Endothelial cell of umbilical vein (primary cell): ENCODE results near the gene RSRC1. TPM values are rescaled to one million over a fixed set of nuclear protein-coding genes. Genes with fewer than 3 reads are reported as not detected.

Experiments used
- BruUV-seq: library from RNA; stranded (reverse); fragments of 400-500 nt; replicated peaks from 2 replicates; lab custom pipeline; 2021; lab: Mats Ljungman, UMichigan
- CTCF ChIA-PET: fragments of 300-600, 350-600 bp; sonication (Branson Sonifier 250); formaldehyde crosslinking; loops from one replicate; lab custom pipeline; 2021; ENCODE audit warnings: antibody characterized with exemption, inconsistent platforms; lab: Charles Lee
- POLR2A ChIA-PET: fragments of 300-600, 350-600 bp; sonication (Branson Sonifier 250); formaldehyde crosslinking; loops from one replicate; lab custom pipeline; 2021; ENCODE audit warnings: antibody characterized with exemption, inconsistent platforms; lab: Charles Lee
- DNase-seq: peaks from one replicate; pipeline ENCODE4 v3.0.0-alpha.2; 2011; ENCODE audit warnings: low read depth, low spot score
- FAIRE-seq: peaks from 2 replicates; lab custom pipeline; 2011; peaks lifted over from hg19 to GRCh38; lab: Jason Lieb, UNC
- H2AFZ ChIP-seq: 2 replicates; pipeline ENCODE4 v1.6.0; 2012; ENCODE audit warnings: low read depth, low read length, control low read depth, inconsistent platforms
- H3K27ac ChIP-seq: 2 replicates; pipeline ENCODE4 v1.5.1; 2011; ENCODE audit warnings: low read depth, mild to moderate bottlenecking, control low read depth, low read length, moderate library complexity; ENCODE audit not compliant: insufficient read depth
- H3K27me3 ChIP-seq, 2 experiments: 2 replicates each; pipeline versions ENCODE4 v1.6.0 to v1.6.1; 2011; ENCODE audit warnings: low read length in 2 of 2, mixed read lengths in 1 of 2; ENCODE audit not compliant: control insufficient read depth in 2 of 2, insufficient read depth in 2 of 2
- H3K36me3 ChIP-seq, 2 experiments: 2 replicates in 1 of 2; 3 replicates in 1 of 2; pipeline ENCODE4 v1.5.1; 2011; ENCODE audit warnings: low read length in 2 of 2, mild to moderate bottlenecking in 1 of 2, moderate library complexity in 1 of 2; ENCODE audit not compliant: control insufficient read depth in 2 of 2, insufficient read depth in 2 of 2; ENCODE audit errors: extremely low read depth in 1 of 2
- H3K4me1 ChIP-seq: 3 replicates; pipeline ENCODE4 v1.5.1; 2011; ENCODE audit warnings: mild to moderate bottlenecking, low read length; ENCODE audit not compliant: control insufficient read depth, insufficient read depth; ENCODE audit errors: extremely low read depth
- H3K4me2 ChIP-seq: 2 replicates; pipeline ENCODE4 v1.6.1; 2011; ENCODE audit warnings: low read length, control low read depth, mixed read lengths; ENCODE audit not compliant: insufficient read depth
- H3K4me3 ChIP-seq, 3 experiments: fragments of 200-600 bp in 1 of 3; sonication (generic), shearing (Covaris generic) in 1 of 3; replicated peaks in 1 of 3; 2 replicates each; pipeline ENCODE4 v1.5.1; 2011 to 2016; ENCODE audit warnings: control low read depth in 3 of 3, low read length in 3 of 3, mild to moderate bottlenecking in 2 of 3, inconsistent platforms in 1 of 3, low read depth in 1 of 3, moderate library complexity in 1 of 3; ENCODE audit not compliant: insufficient read depth in 1 of 3
- H3K79me2 ChIP-seq: 2 replicates; pipeline ENCODE4 v1.6.0; 2012; ENCODE audit warnings: low read length, inconsistent platforms; ENCODE audit not compliant: control insufficient read depth, insufficient read depth
- H3K9ac ChIP-seq: replicated peaks from 2 replicates; pipeline ENCODE3; 2011; ENCODE audit warnings: low read length, control low read depth; ENCODE audit not compliant: insufficient read depth; ENCODE audit errors: extremely low read depth
- H3K9me1 ChIP-seq: replicated peaks from 3 replicates; pipeline ENCODE4 v1.6.0; 2011; ENCODE audit warnings: mild to moderate bottlenecking, low read length; ENCODE audit not compliant: control insufficient read depth, insufficient read depth; ENCODE audit errors: extremely low read depth
- H3K9me3 ChIP-seq: replicated peaks from 2 replicates; pipeline ENCODE4 v1.5.1; 2012; ENCODE audit warnings: low read length, inconsistent platforms; ENCODE audit not compliant: control insufficient read depth, insufficient read depth
- H4K20me1 ChIP-seq: replicated peaks from 2 replicates; pipeline ENCODE3; 2011; ENCODE audit warnings: mild to moderate bottlenecking, low read length; ENCODE audit not compliant: control insufficient read depth, insufficient read depth; ENCODE audit errors: extremely low read depth
- FOS ChIP-seq: IDR thresholded peaks from 2 replicates; pipeline ENCODE4 v1.6.1; 2011; ENCODE audit warnings: mild to moderate bottlenecking, low read length, moderate library complexity, borderline replicate concordance; ENCODE audit not compliant: insufficient read depth
- GATA2 ChIP-seq: IDR thresholded peaks from 2 replicates; pipeline ENCODE4 v1.7.0; 2011; ENCODE audit warnings: low read depth, mild to moderate bottlenecking, moderate library complexity, mixed read lengths, low read length; ENCODE audit not compliant: insufficient read length, insufficient read depth
- JUN ChIP-seq: IDR thresholded peaks from 2 replicates; pipeline ENCODE4 v1.6.1; 2011; ENCODE audit warnings: borderline replicate concordance, low read depth; ENCODE audit not compliant: insufficient read length, insufficient read depth
- POLR2AphosphoS5 ChIP-seq: IDR thresholded peaks from 2 replicates; pipeline ENCODE4 v1.6.1; 2012; ENCODE audit warnings: low read depth, mild to moderate bottlenecking, control low read depth, low read length, moderate library complexity; ENCODE audit not compliant: insufficient read depth
- dilution Hi-C: fragments of 300-500 bp; cut with MboI; formaldehyde crosslinking; loops from one replicate; pipeline ENCODE4 v1.15.0; 2019; ENCODE audit warnings: low sequenced_read_pairs; ENCODE audit not compliant: extremely low pct_ligation_motif_present
- intact Hi-C: fragments of 100-400 bp; cut with micrococcal nuclease; formaldehyde crosslinking; loops from one replicate; pipeline ENCODE4 v1.10.0; 2022
- polyA plus RNA-seq, 4 experiments: library from polyadenylated mRNA; depleted of rRNA in 3 of 4; stranded (reverse) in 3 of 4; unstranded in 1 of 4; fragments of >200 nt; gene quantifications; 2 replicates each; pipeline versions ENCODE4 v1.2.1 to v1.2.3, GENCODE V29; 2011 to 2012; ENCODE audit warnings: missing spikeins in 1 of 4
- total RNA-seq: library from RNA; stranded (reverse); gene quantifications from 2 replicates; pipeline ENCODE4 v1.2.3, GENCODE V29; 2021
- TF ChIP-seq, protein P1 (sequence below), 2 donors: IDR thresholded peaks; 1 replicate in 1 of 2; 2 replicates in 1 of 2; pipeline ENCODE4 v1.5.1; 2011; ENCODE audit warnings: low read length in 2 of 2, mild to moderate bottlenecking in 2 of 2, moderate library complexity in 2 of 2, control low read depth in 1 of 2, inconsistent platforms in 1 of 2, low read depth in 1 of 2; ENCODE audit not compliant: insufficient read depth in 1 of 2; ENCODE audit errors: extremely low read depth in 1 of 2

The RSRC1 gene
- total and polyA plus RNA-seq, 2 donors (not counting 3 experiments of a cell fraction or from before 2014, with no cell fraction given), result 1.8 to 25.4 TPM

- dilution Hi-C loops (no loop called here), intact Hi-C loops (no loop called here)
- TF ChIP-seq JUN (no peak), GATA2 (no peak), FOS (no peak)
- TF ChIP-seq, protein P1, sequence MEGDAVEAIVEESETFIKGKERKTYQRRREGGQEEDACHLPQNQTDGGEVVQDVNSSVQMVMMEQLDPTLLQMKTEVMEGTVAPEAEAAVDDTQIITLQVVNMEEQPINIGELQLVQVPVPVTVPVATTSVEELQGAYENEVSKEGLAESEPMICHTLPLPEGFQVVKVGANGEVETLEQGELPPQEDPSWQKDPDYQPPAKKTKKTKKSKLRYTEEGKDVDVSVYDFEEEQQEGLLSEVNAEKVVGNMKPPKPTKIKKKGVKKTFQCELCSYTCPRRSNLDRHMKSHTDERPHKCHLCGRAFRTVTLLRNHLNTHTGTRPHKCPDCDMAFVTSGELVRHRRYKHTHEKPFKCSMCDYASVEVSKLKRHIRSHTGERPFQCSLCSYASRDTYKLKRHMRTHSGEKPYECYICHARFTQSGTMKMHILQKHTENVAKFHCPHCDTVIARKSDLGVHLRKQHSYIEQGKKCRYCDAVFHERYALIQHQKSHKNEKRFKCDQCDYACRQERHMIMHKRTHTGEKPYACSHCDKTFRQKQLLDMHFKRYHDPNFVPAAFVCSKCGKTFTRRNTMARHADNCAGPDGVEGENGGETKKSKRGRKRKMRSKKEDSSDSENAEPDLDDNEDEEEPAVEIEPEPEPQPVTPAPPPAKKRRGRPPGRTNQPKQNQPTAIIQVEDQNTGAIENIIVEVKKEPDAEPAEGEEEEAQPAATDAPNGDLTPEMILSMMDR (IDR thresholded peaks at IDR 0.05; ENCODE audit: extremely low read depth in 1 of 2, insufficient read depth in 1 of 2, low read depth in 1 of 2, low read length in 2 of 2), result no peak
- H3K9me3 ChIP-seq, result no peaks in the 10 kb centered on the region
- H3K4me3 ChIP-seq, result no peak overlapping the region
- no TSS peak for BruUV-seq
- no peaks in the 10 kb centered on the region for H3K9me1 ChIP-seq
- POLR2A ChIA-PET, result no interaction called here
- H3K27me3 ChIP-seq, result peaks cover 0 to 2% of the 10 kb centered on the region in 2 experiments
- DNase-seq, result no peak
- no peak overlapping the region for H3K4me2 ChIP-seq
- H3K9ac ChIP-seq, result no peak overlapping the region
- no peak overlapping the region for H3K27ac ChIP-seq
- H2AFZ ChIP-seq, result no peak overlapping the region
- FAIRE-seq, result no peak
- CTCF ChIA-PET, result no interaction called here
- no peaks in the 10 kb centered on the region for H4K20me1 ChIP-seq
- no peaks in the 10 kb centered on the region for H3K4me1 ChIP-seq
- H3K79me2 ChIP-seq, result no peaks in the 10 kb centered on the region
- H3K36me3 ChIP-seq, result no peaks in the 10 kb centered on the region
Measured at GRCh38 chr3:158074591-158074990, 35.3 kb upstream of the RSRC1 start.

- FAIRE-seq, result no peak
- no peak overlapping the region for H3K9ac ChIP-seq
- CTCF ChIA-PET, result interaction anchor here (1.0 kb wide), 1 partner anchor 363 kb away, joined by 3 read pairs; no protein-coding TSS in a partner anchor
Measured at GRCh38 chr3:158079599-158079998, 30.3 kb upstream of the RSRC1 start.

More at GRCh38 chr3:158079599-158079998, 30.3 kb upstream of the RSRC1 start:
- no peaks in the 10 kb centered on the region for H3K4me1 ChIP-seq
- no peaks in the 10 kb centered on the region for H4K20me1 ChIP-seq
- TF ChIP-seq GATA2, result no peak
- TF ChIP-seq POLR2AphosphoS5, result no peak
- TF ChIP-seq JUN, result no peak
- H2AFZ ChIP-seq, result no peak overlapping the region
- no peak overlapping the region for H3K4me2 ChIP-seq
- intact Hi-C loops (no loop called here), dilution Hi-C loops (no loop called here)
- H3K27me3 ChIP-seq, result peaks cover 2 to 7% of the 10 kb centered on the region in 2 experiments
- POLR2A ChIA-PET, result no interaction called here
- H3K4me3 ChIP-seq, result no peak overlapping the region
- H3K27ac ChIP-seq, result no peak overlapping the region
- no peaks in the 10 kb centered on the region for H3K9me3 ChIP-seq
- no peak for DNase-seq
- no peaks in the 10 kb centered on the region for H3K9me1 ChIP-seq
- BruUV-seq, result no TSS peak
- H3K79me2 ChIP-seq, result no peaks in the 10 kb centered on the region
- H3K36me3 ChIP-seq, result no peaks in the 10 kb centered on the region
